ENCODE results near the gene SLC24A5. TPM values are rescaled to one million over a fixed set of nuclear protein-coding genes. Genes with fewer than 3 reads are reported as not detected.

The SLC24A5 gene
- total RNA-seq, 4 donors from 2014 or later: not detected

- Histone ChIP-seq H3K9me3 (no peaks in the 10 kb centered on the region), H3K27ac (no peak overlapping the region), H3K4me1 (no peaks in the 10 kb centered on the region), H3K27me3 (no peaks in the 10 kb centered on the region), H3K4me3 (replicated peaks in 1 of 3) (no peak overlapping the region), H3K36me3 (no peaks in the 10 kb centered on the region)
- TF ChIP-seq CTCF (IDR thresholded peaks at IDR 0.05) (no peak), POLR2A (IDR thresholded peaks at IDR 0.05) (no peak)
- WGBS, 2 donors: 75 to 76% methylated on average over 4 of the region's 4 CpGs
- DNase-seq: no peak
- intact Hi-C loops (cut with DNase I): no loop called here
Measured at GRCh38 chr15:48096355-48096786, 24.4 kb upstream of the SLC24A5 start.

GRCh38 chr15:48096813-48097212 lies 24.0 kb upstream of the SLC24A5 start:
- Histone ChIP-seq H3K4me3 (replicated peaks in 1 of 3) (no peak overlapping the region), H3K27me3 (no peaks in the 10 kb centered on the region), H3K27ac (no peak overlapping the region), H3K9me3 (no peaks in the 10 kb centered on the region), H3K36me3 (no peaks in the 10 kb centered on the region), H3K4me1 (no peaks in the 10 kb centered on the region)
- DNase-seq: no peak
- WGBS, 2 donors: 83 to 87% methylated on average over 2 of the region's 2 CpGs
- intact Hi-C loops (cut with DNase I): no loop called here
- TF ChIP-seq CTCF (IDR thresholded peaks at IDR 0.05) (no peak), POLR2A (IDR thresholded peaks at IDR 0.05) (no peak)

DNA sequence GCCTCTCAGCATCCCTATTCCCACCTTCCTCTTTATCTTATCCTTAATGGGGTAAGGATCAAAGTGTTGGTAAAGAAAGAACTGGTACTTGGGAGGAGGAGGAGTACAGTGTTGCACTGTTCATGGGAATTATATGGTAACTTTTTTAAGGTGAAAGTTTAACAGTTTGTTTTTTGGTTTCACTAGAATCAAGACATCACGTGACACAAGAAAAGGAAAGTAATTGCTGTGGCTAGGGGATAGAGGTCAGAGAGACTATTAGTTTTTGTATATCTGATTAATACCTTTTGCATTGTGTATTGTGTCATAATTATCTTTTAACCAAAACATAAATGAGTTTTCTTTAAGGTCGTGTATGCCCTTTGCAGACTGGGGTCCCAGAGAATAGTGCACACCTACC lies 23.5 kb upstream of the SLC24A5 start:
- H3K27me3 ChIP-seq: no peaks in the 10 kb centered on the region
- no peak overlapping the region for H3K27ac ChIP-seq
- no peaks in the 10 kb centered on the region for H3K9me3 ChIP-seq
- intact Hi-C loops (cut with DNase I): no loop called here
- no peak for DNase-seq
- no peak overlapping the region for H3K4me3 ChIP-seq (replicated peaks in 1 of 3)
- no peak for TF ChIP-seq CTCF (IDR thresholded peaks at IDR 0.05)
- TF ChIP-seq POLR2A (IDR thresholded peaks at IDR 0.05): no peak
- H3K36me3 ChIP-seq: no peaks in the 10 kb centered on the region
- no peaks in the 10 kb centered on the region for H3K4me1 ChIP-seq
- 84 to 89% methylated on average over 2 of the region's 2 CpGs for WGBS, 2 donors

GRCh38 chr15:48101376-48101961 lies 19.3 kb upstream of the SLC24A5 start:
- TF ChIP-seq POLR2A (IDR thresholded peaks at IDR 0.05) (no peak), CTCF (IDR thresholded peaks at IDR 0.05) (no peak)

DNA sequence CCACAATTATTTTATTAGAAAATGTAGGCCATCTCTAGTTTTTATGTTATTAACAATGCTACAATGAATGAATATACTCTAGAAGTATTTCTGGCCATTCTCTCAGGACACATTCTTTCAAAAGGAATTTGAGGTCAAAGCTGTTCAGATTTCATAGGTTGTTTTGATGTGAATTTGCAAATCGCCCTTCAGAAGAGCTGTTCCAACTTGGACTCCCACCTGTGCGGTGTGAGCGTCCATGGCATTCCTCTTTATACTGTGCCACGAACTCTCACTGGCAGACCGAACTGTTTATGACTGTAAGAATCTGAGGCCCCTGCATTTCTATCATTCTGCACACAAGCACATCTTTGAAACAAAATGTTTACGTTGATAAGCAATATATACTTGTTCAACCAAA lies 18.6 kb upstream of the SLC24A5 start:
- Histone ChIP-seq H3K4me1 (no peaks in the 10 kb centered on the region), H3K27me3 (no peaks in the 10 kb centered on the region), H3K4me3 (replicated peaks in 1 of 3) (no peak overlapping the region), H3K27ac (no peak overlapping the region), H3K36me3 (no peaks in the 10 kb centered on the region), H3K9me3 (no peaks in the 10 kb centered on the region)
- 87 to 88% methylated on average over 6 of the region's 6 CpGs for WGBS, 2 donors
- DNase-seq: no peak
- intact Hi-C loops (cut with DNase I): no loop called here
- TF ChIP-seq CTCF (IDR thresholded peaks at IDR 0.05): no peak

More at GRCh38 chr15:48101376-48101961, 19.3 kb upstream of the SLC24A5 start:
- Histone ChIP-seq H3K4me3 (replicated peaks in 1 of 3) (no peak overlapping the region), H3K27me3 (no peaks in the 10 kb centered on the region), H3K36me3 (no peaks in the 10 kb centered on the region), H3K4me1 (no peaks in the 10 kb centered on the region), H3K27ac (no peak overlapping the region), H3K9me3 (no peaks in the 10 kb centered on the region)
- 75 to 76% methylated on average over 6 of the region's 6 CpGs for WGBS, 2 donors
- DNase-seq: no peak
- intact Hi-C loops (cut with DNase I): no loop called here
